ENCODE results near the gene ATXN1.

DNA sequence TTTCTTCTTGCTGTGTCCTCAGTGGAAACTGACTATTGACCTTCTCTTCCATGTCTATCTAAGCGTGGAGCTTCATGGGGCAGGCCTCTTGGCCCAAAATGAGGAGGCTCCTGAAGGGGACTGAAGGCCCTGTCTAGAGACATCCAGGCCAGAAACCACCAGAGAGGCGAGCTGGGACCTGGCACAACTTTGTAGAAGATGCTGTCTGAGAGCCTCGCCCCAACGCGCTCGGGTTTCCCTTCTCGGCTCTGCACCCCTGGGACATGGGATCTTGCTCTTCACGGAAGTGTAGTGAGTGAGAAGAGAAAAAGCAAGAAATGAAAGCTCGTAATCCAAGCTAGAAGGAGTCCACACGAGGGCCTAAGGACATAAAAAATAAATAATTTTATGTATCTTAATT lies 426.1 kb downstream of the ATXN1 start:
- TF ChIP-seq POLR2AphosphoS5 (IDR thresholded peaks at IDR 0.05): no peak
- no peak for TF ChIP-seq POLR2A (IDR thresholded peaks at IDR 0.05)
- TF ChIP-seq, protein P1, sequence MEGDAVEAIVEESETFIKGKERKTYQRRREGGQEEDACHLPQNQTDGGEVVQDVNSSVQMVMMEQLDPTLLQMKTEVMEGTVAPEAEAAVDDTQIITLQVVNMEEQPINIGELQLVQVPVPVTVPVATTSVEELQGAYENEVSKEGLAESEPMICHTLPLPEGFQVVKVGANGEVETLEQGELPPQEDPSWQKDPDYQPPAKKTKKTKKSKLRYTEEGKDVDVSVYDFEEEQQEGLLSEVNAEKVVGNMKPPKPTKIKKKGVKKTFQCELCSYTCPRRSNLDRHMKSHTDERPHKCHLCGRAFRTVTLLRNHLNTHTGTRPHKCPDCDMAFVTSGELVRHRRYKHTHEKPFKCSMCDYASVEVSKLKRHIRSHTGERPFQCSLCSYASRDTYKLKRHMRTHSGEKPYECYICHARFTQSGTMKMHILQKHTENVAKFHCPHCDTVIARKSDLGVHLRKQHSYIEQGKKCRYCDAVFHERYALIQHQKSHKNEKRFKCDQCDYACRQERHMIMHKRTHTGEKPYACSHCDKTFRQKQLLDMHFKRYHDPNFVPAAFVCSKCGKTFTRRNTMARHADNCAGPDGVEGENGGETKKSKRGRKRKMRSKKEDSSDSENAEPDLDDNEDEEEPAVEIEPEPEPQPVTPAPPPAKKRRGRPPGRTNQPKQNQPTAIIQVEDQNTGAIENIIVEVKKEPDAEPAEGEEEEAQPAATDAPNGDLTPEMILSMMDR (IDR thresholded peaks at IDR 0.05): no peak

All from gastroesophageal sphincter (tissue), 3 donors.